GM12891 (cell line): ENCODE data around the gene HOOK2.

Experiments used
- DNase-seq: peaks from one replicate; pipeline ENCODE4 v3.0.0; 2011; ENCODE audit warnings: low spot score; ENCODE audit not compliant: insufficient read length
- FAIRE-seq: peaks from 2 replicates; lab custom pipeline; 2011; peaks lifted over from hg19 to GRCh38; lab: Jason Lieb, UNC
- PAX5 ChIP-seq: IDR thresholded peaks from 2 replicates; pipeline ENCODE4 v1.6.1; 2011; ENCODE audit warnings: low read length, moderate library complexity, mild to moderate bottlenecking; ENCODE audit not compliant: insufficient read depth, severe bottlenecking
- POLR2A ChIP-seq: IDR thresholded peaks from 2 replicates; pipeline ENCODE4 v1.6.1; 2011; ENCODE audit warnings: low read depth, low read length, control low read depth
- POLR2AphosphoS5 ChIP-seq: IDR thresholded peaks from 2 replicates; pipeline ENCODE4 v1.6.1; 2011; ENCODE audit warnings: low read depth, low read length, control low read depth
- POU2F2 ChIP-seq: IDR thresholded peaks from 2 replicates; pipeline ENCODE4 v1.6.1; 2011; ENCODE audit warnings: low read depth, mild to moderate bottlenecking, control low read depth, low read length, moderate library complexity
- SPI1 ChIP-seq: IDR thresholded peaks from 2 replicates; pipeline ENCODE4 v1.6.1; 2011; ENCODE audit warnings: low read depth, low read length, control low read depth
- TAF1 ChIP-seq: IDR thresholded peaks from 2 replicates; pipeline ENCODE4 v1.6.1; 2011; ENCODE audit warnings: low read depth, low read length, control low read depth

The HOOK2 gene

DNA sequence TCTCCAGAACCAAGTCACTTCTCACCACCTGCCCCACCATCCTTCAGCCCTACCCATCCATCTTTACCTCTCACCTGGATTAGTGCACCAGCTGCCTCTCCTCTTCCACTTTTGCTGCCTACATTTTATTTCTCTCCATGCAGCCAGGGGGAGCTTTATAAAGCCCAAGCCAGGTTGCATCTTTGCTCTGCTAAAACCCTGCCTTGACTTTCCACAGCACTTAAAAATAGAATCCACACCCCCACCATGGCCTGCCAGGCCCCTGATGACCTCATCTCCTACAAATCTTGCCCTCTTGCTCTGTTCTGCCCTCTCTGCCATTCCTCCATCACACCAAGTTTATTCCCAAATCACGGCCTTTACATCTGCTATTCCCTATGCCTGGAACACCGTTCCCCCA, 1.8 kb downstream of the HOOK2 start:
- DNase-seq (no peak), FAIRE-seq (no peak)
- TF ChIP-seq PAX5 (no peak), POLR2AphosphoS5 (no peak), POU2F2 (no peak), POLR2A (no peak), SPI1 (no peak), TAF1 (no peak)

DNA sequence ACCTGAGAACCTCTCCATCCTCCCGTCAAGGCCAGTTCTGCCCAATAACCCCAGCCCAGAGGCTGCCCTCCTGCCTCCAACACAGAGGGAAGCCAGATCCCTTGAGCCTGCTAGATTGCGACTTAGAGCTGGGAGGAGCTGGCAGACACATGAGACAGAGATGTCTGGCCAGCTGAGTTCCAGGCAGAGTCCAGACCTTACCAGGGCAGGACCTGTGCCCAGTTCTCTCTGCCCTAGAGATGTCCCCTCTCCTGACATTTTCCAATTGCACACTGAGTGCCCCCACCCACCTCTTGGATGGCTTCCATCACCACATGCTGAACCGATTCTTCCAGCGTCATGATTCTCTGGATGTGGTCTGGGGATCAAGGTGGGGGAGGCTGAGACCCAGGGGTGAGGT, 3.0 kb downstream of the HOOK2 start:
- no peak for DNase-seq
- no peak for TF ChIP-seq PAX5
- no peak for TF ChIP-seq TAF1
- TF ChIP-seq POU2F2: no peak
- TF ChIP-seq POLR2AphosphoS5: no peak
- TF ChIP-seq SPI1: no peak
- TF ChIP-seq POLR2A: no peak
- no peak for FAIRE-seq

DNA sequence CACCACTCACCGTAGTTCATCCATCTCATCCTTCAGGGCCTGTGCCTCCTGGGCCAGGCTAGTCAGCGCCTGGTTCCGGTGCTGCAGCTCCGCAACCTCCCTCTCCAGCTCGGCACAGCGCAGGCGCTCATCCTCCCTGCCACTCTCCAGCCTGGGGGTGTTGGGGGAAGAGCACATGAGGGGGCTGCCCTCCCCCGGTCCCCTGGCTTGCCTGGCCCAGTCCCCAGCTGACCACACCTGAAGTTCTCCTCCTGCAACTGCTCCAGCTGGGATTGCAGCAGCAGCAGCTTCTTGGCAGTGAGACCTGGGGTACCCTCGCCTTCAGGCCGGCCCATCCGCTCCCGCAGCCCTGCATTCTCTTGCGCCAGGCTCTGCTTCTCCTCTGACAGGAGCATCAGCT, 4.4 kb downstream of the HOOK2 start:
- no peak for TF ChIP-seq POU2F2
- TF ChIP-seq POLR2A: no peak
- TF ChIP-seq PAX5: no peak
- no peak for TF ChIP-seq SPI1
- TF ChIP-seq TAF1: no peak
- TF ChIP-seq POLR2AphosphoS5: no peak
- no peak for DNase-seq
- FAIRE-seq: no peak

GRCh38 chr19:12769689-12770088, 5.7 kb downstream of the HOOK2 start:
- DNase-seq (no peak), FAIRE-seq (no peak)
- TF ChIP-seq TAF1 (no peak), POLR2A (no peak), SPI1 (no peak), POU2F2 (no peak), POLR2AphosphoS5 (no peak), PAX5 (no peak)

DNA sequence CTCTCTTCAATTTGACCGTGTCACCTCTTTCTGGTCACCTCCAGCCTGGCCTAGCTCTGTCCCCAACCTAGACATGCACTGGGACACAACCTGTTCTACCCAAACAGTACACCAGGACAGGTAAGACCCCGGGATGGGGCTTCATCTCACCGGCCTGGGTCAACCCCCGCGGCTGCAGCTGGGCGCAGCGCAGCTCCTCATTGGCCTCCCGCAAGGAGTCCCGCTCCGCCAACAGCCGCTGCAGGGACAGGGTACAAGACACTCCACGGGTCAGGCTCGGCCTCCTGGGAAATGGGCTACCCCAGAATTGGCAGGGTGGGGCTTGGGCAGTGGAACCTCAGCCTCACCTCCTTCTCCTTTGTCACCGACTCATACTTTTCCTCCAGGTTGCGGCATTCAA, 7.7 kb downstream of the HOOK2 start:
- TF ChIP-seq POLR2A: no peak
- TF ChIP-seq PAX5: no peak
- TF ChIP-seq TAF1: no peak
- TF ChIP-seq SPI1: no peak
- TF ChIP-seq POU2F2: no peak
- no peak for TF ChIP-seq POLR2AphosphoS5
- DNase-seq: no peak
- FAIRE-seq: no peak

DNA sequence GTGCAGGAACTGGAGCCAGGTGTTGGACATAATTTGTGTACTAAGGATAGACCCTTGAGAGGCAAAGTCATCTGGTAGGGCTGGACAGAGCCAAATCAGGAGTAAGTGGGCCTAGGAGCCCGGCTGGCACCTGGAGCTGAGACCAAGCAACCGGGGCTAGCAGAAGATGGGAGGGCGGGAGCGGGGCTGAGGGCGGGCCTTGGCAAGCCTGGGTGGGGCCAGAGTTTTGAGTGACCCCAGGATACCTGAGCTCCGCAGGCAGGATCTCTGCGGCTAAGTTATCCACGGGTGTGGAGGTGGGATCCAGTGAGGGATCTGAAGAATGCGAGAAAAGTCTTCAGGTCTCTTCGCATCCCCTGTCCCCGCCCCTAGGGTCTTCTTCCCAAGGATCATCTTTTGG, 8.2 kb downstream of the HOOK2 start:
- TF ChIP-seq SPI1 (no peak), POU2F2 (no peak), PAX5 (no peak), POLR2AphosphoS5 (no peak), TAF1 (no peak), POLR2A (no peak)
- FAIRE-seq (no peak), DNase-seq (no peak)

- peak; percentile 90 for DNase-seq
- peak; percentile 91 for FAIRE-seq
- TF ChIP-seq POU2F2 (no peak), PAX5 (no peak), POLR2AphosphoS5 (no peak), POLR2A (no peak), SPI1 (no peak), TAF1 (no peak)
These were observed 9.3 kb downstream of the HOOK2 start for GRCh38 chr19:12766051-12766521.

- no peak for FAIRE-seq
- no peak for TF ChIP-seq TAF1
- TF ChIP-seq POLR2AphosphoS5: no peak
- no peak for TF ChIP-seq POLR2A
- TF ChIP-seq SPI1: no peak
- TF ChIP-seq PAX5: no peak
- TF ChIP-seq POU2F2: no peak
These were observed 10.7 kb downstream of the HOOK2 start for GRCh38 chr19:12764698-12765097.

GRCh38 chr19:12763100-12763499, 12.3 kb downstream of the HOOK2 start:
- TF ChIP-seq POLR2A (no peak), POLR2AphosphoS5 (no peak), PAX5 (no peak), SPI1 (no peak), TAF1 (no peak), POU2F2 (no peak)
- DNase-seq (no peak), FAIRE-seq (no peak)

More at GRCh38 chr19:12764698-12765097, 10.7 kb downstream of the HOOK2 start:
- no peak for DNase-seq

DNA sequence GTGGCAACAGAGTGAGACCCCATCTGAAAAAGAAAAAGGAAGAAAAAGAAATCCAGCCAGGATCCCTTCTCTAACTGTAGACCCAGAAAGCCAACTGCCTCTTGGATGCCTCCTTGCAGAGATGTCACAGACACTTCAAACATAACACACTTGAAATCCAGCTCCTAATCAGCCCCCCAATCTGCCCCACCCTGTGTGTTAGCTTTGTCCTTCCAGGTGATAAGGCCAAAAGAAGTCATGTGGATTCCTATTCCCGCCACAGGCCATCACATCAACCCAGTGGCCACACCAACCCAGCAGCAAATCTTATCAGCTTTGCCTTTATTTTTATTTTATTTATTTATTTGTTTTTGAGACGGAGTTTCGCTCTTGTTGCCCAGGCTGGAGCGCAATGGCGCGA, 15.7 kb downstream of the HOOK2 start:
- no peak for DNase-seq
- FAIRE-seq: no peak

More for the DNA sequence above, 15.7 kb downstream of the HOOK2 start:
- TF ChIP-seq PAX5: no peak
- TF ChIP-seq POU2F2: no peak
- TF ChIP-seq TAF1: no peak
- TF ChIP-seq POLR2AphosphoS5: no peak
